ENCODE measurements around the gene ARHGEF1. TPM values are rescaled to one million over a fixed set of nuclear protein-coding genes. Genes with fewer than 3 reads are reported as not detected.
A peak's percentile ranks its signal among the peaks of the same experiment; 100 is the strongest.
"Not testable (repeated sequence)": the region's sequence is repeated elsewhere in the genome, so short reads cannot be mapped to it uniquely, and the experiment has no call there.

ARHGEF1 gene
- total RNA-seq, 4 donors from 2014 or later: 53.1 to 129 (median 72.0) TPM

DNA sequence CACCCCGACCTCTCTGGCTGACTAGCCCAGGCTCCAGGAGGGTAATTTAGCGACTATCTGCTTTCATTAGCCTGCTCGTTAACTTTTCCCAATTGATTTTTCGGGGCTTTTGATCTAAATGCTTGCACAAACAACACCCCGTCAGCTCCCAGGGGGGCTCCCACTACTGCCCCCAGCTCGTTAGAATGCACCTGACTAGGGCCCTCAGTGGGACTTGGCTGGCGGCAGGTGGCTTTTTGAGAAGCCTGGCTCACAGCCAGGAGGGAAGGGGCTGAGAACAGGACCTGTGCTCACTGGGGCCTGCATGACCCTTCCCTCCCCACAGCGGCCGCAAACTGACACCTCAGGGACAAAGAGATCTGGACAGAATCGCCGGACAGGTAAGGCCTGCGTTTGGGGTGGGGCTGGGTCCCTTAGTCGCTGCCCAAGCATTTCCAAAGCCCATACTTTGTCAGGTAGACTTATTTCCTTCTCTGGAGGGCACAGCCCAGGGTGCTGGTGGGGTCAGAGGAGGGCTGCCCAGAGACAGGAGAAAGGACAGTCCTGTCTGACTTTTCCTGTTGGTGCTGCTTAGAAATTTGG, 13.5 kb upstream of the ARHGEF1 start:
- ATAC-seq (ENCODE audit: low FRiP score): no peak
- no peak for DNase-seq (ENCODE audit: low spot score)
- TF ChIP-seq, protein P1, sequence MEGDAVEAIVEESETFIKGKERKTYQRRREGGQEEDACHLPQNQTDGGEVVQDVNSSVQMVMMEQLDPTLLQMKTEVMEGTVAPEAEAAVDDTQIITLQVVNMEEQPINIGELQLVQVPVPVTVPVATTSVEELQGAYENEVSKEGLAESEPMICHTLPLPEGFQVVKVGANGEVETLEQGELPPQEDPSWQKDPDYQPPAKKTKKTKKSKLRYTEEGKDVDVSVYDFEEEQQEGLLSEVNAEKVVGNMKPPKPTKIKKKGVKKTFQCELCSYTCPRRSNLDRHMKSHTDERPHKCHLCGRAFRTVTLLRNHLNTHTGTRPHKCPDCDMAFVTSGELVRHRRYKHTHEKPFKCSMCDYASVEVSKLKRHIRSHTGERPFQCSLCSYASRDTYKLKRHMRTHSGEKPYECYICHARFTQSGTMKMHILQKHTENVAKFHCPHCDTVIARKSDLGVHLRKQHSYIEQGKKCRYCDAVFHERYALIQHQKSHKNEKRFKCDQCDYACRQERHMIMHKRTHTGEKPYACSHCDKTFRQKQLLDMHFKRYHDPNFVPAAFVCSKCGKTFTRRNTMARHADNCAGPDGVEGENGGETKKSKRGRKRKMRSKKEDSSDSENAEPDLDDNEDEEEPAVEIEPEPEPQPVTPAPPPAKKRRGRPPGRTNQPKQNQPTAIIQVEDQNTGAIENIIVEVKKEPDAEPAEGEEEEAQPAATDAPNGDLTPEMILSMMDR (IDR thresholded peaks at IDR 0.05): no peak

DNA sequence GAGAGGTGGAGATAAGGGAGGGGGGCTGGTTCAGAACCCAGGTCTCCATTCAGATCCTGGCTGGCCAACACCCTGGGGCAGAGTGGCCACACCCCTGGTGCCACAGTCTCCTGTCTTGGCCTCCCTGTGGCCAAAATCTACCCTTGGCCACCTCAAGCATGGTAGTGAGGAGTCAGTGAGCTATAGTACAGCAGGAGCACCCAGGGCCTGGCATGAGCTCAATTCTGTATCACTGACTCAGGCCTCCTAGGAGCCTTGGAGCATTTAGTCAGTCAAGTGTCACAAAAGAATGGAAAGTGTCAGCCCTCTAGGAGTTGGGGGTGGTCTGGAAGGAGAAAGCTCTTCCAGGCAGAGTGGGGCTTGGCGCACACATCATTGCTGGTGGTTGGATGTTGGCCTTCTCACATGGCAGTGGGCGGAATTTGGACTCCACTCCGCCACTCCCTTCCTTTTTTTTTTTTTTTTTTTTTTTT, 12.5 kb upstream of the ARHGEF1 start:
- peak; percentile 4 for ATAC-seq (ENCODE audit: low FRiP score)
- TF ChIP-seq, protein P1 (IDR thresholded peaks at IDR 0.05): no peak
- DNase-seq (ENCODE audit: low spot score): no peak

DNA sequence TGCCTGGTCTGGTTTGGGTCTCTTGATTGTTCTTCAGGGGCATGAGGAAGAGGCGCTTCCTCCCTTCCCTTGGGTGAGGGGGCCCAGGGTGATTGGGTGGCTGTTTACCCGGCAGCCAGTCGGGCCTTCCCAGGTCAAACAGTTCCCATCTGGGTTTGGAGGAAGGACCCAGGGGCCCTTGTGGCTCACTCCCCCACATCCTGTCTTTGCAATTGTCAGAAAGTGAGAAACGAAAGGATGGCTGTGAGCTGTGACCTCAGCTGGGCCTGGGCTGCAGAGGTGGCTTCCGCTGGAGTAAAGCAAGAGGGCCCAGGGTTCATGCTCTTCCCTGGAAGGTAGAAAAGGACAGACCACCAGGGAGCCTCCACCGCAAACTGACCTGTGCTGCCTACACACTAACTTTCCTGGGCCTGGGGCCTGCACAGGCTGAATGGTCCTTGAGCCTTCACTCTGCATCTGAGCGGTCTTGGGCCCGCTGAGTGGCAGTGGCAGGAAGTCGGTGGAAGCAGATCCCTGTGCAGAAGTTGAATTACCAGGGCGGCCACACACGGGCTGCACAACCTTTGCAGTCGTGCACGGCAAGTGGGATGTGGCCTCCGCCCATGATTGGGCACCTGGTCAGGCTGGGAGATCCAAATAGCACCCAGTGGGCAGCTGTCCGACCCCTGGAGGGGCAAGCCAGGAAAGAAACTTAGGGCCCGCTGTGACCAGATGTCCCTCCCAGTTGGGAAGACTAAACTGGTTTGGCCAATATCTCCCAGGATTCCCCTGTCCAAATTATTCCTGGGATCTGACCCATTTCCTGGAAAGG, 11.2 kb upstream of the ARHGEF1 start:
- TF ChIP-seq, protein P1 (IDR thresholded peaks at IDR 0.05): no peak
- ATAC-seq (ENCODE audit: low FRiP score) (no peak), DNase-seq (ENCODE audit: low spot score) (no peak)

DNA sequence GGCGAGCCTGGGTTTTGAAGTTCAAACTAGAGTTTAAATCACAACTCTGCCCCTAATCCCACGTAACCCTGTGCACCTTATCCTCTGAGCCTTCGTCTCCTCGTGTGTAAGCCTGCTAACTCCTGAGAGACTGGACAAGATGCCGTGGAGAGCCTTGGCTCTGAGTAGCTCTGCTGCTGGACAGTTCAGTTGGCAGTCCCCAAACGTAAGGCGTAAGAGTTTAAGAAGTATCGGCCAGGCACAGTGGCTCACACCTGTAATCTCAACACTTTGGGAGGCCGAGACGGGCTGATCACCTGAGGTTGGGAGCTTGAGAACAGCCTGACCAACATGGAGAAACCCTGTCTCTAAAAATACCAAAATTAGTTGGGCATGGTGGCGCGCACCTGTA, 10.6 kb upstream of the ARHGEF1 start:
- ATAC-seq (ENCODE audit: low FRiP score) (no peak), DNase-seq (ENCODE audit: low spot score) (no peak)
- TF ChIP-seq, protein P1 (IDR thresholded peaks at IDR 0.05): no peak

DNA sequence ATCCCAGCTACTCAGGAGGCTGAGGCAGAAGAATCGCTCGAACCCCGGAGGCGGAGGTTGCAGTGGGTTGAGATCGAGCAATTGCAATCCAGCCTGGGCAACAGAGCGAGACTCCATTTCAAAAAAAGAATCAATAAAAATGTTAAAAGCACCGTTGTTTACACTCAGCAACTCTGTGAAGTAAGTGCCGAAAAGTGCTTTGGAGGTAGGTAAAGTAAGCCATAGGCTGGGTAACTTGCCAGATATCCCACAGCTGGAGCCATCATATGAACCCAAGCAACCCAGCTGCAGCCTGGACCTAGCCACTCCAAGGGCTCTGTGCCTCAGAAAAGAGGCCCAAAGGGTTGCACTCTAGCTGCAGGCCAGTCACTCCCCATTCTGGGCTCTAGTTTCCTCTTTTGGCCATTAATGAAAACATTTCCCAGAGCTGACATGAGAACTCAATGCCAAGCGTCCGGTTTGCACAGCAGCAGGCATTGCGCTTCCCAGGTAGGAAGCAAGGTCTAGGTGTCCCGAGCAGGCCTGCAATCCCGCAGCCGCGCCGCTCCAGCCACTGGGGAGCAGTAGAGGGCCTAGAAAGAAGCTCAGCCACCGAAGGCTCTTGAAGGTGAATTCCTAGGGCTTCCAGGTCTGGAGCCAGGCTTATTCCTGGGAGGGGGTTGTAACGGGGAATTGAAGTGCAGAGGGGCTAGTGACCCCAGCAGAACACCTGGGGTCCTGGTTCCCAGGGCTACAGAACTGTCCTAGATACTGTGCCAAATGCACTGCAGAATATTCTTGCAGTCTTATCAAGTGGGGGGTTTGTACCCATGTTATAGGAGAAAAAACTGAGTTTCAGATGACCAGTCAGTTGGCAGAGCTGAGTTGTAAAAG, 10.0 kb upstream of the ARHGEF1 start:
- no peak for DNase-seq (ENCODE audit: low spot score)
- ATAC-seq (ENCODE audit: low FRiP score): no peak
- TF ChIP-seq, protein P1 (IDR thresholded peaks at IDR 0.05): no peak

DNA sequence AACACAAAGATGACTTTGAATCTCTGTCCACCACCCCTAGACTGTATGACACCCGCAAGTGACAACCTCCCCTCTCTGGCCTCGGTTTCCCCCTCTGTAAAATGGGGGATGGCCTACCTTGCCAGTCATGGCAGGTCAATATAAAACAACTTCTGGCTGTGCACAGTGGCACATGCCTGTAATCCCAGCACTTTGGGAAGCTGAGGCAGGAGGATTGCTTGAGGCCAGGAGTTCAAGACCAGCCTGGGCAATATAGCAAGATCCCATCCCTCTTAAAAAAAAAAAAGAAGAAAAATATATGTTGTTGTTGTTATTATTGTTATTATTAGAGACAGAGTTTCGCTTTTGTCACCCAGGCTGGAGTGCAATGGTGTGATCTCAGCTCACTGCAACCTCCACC, 7.0 kb upstream of the ARHGEF1 start:
- not testable (repeated sequence) for DNase-seq (ENCODE audit: low spot score); ATAC-seq (ENCODE audit: low FRiP score)
